CD4-positive, alpha-beta T cell (primary cell): Measurements from ENCODE around the gene ZBTB47. TPM values are rescaled to one million over a fixed set of nuclear protein-coding genes. Genes with fewer than 3 reads are reported as not detected.

Experiments
- ATAC-seq: fragments of 200-7000 bp; cut with Tn5 transposase; one replicate; pipeline ENCODE4 v1.10.0; 2022; ENCODE audit warnings: mild to moderate bottlenecking; ENCODE audit not compliant: poor library complexity
- CTCF ChIA-PET: fragments of 350-600 bp; sonication (Branson Sonifier 250); formaldehyde crosslinking; loops from one replicate; lab custom pipeline; 2021; ENCODE audit warnings: antibody characterized with exemption, inconsistent platforms; lab: Charles Lee
- POLR2A ChIA-PET: fragments of 350-600 bp; sonication (Branson Sonifier 250); formaldehyde crosslinking; loops from one replicate; lab custom pipeline; 2021; ENCODE audit warnings: antibody characterized with exemption, inconsistent platforms; lab: Charles Lee
- DNase-seq, 14 experiments: peaks; one replicate each; pipeline ENCODE4 v3.0.0-alpha.2; 2013 to 2020; ENCODE audit warnings: mixed read lengths in 2 of 14
- H3K27ac ChIP-seq, 2 donors: one replicate each; pipeline versions ENCODE4 v1.5.1 to v1.7.0; 2013; ENCODE audit warnings: low read length in 2 of 2, low read depth in 1 of 2, mild to moderate bottlenecking in 1 of 2
- H3K27me3 ChIP-seq, 2 experiments: 1 replicate in 1 of 2; 2 replicates in 1 of 2; pipeline versions ENCODE4 v1.6.1 to v1.7.0; 2013; ENCODE audit warnings: low read length in 2 of 2, control low read depth in 1 of 2, mild to moderate bottlenecking in 1 of 2, moderate library complexity in 1 of 2; ENCODE audit not compliant: insufficient read depth in 2 of 2, control insufficient read depth in 1 of 2
- H3K36me3 ChIP-seq: one replicate; pipeline ENCODE4 v1.6.1; 2013; ENCODE audit warnings: low read length, control low read depth; ENCODE audit not compliant: insufficient read depth
- H3K4me1 ChIP-seq: one replicate; pipeline ENCODE4 v1.6.1; 2013; ENCODE audit warnings: low read length, control low read depth; ENCODE audit not compliant: insufficient read depth
- H3K4me3 ChIP-seq: one replicate; pipeline ENCODE4 v1.5.1; 2013; ENCODE audit warnings: mild to moderate bottlenecking, low read length, moderate library complexity
- H3K9me3 ChIP-seq, 2 experiments: 1 replicate in 1 of 2; 2 replicates in 1 of 2; pipeline versions ENCODE4 v1.6.1 to v1.7.0; 2013; ENCODE audit warnings: low read length in 2 of 2, mild to moderate bottlenecking in 2 of 2, control low read depth in 1 of 2, moderate library complexity in 1 of 2; ENCODE audit not compliant: control insufficient read depth in 1 of 2, insufficient read depth in 1 of 2
- H3K27ac Mint-ChIP-seq: one replicate; pipeline ENCODE4 v1.8.0; 2020; ENCODE audit warnings: mixed read lengths
- H3K27me3 Mint-ChIP-seq: one replicate; pipeline ENCODE4 v1.8.0; 2021; ENCODE audit warnings: mixed read lengths
- H3K36me3 Mint-ChIP-seq: one replicate; pipeline ENCODE4 v1.8.0; 2021; ENCODE audit warnings: low read depth, mixed read lengths
- H3K4me1 Mint-ChIP-seq: one replicate; pipeline ENCODE4 v1.8.0; 2021; ENCODE audit warnings: low read depth, mixed read lengths
- H3K4me3 Mint-ChIP-seq: one replicate; pipeline ENCODE4 v1.8.0; 2020; ENCODE audit warnings: mild to moderate bottlenecking, mixed read lengths
- H3K9me3 Mint-ChIP-seq: one replicate; pipeline ENCODE4 v1.8.0; 2020; ENCODE audit warnings: mixed read lengths
- CTCF ChIP-seq: fragments of 200-600 bp; IDR thresholded peaks from one replicate; pipeline ENCODE4 v1.8.0; 2022; ENCODE audit warnings: antibody characterized with exemption, mild to moderate bottlenecking
- intact Hi-C, 2 experiments: fragments of 100-400 bp; cut with DNase I in 1 of 2; cut with micrococcal nuclease in 1 of 2; formaldehyde crosslinking; loops; one replicate each; pipeline versions ENCODE4 v1.15.1 to v1.9.0; 2023 to 2025; cut with DNase I, micrococcal nuclease
- total RNA-seq, 174 experiments: library from RNA in 2 of 174; stranded (reverse) in 2 of 174; gene quantifications; one replicate each; pipeline ENCODE4 v1.2.3 and lab custom pipeline; 2021 to 2026

Gene ZBTB47
- total RNA-seq, 2 experiments from 2014 or later, result 0.47 to 0.80 TPM

GRCh38 chr3:42684632-42685362 is 31.3 kb downstream of the ZBTB47 start:
- Mint-ChIP-seq H3K27me3 (peaks cover 55% of the 10 kb centered on the region), H3K4me1 (no peaks in the 10 kb centered on the region), H3K27ac (no peak overlapping the region), H3K9me3 (no peaks in the 10 kb centered on the region), H3K4me3 (no peak overlapping the region), H3K36me3 (no peaks in the 10 kb centered on the region)
- Histone ChIP-seq H3K27ac (no peak overlapping the region), H3K4me3 (no peak overlapping the region), H3K27me3 (peaks cover 0 to 2% of the 10 kb centered on the region in 2 experiments), H3K36me3 (no peaks in the 10 kb centered on the region), H3K4me1 (no peaks in the 10 kb centered on the region), H3K9me3 (no peaks in the 10 kb centered on the region)
- TF ChIP-seq CTCF, result no peak
- DNase-seq (peak in 1 of 14 experiments; percentile 1), ATAC-seq (no peak)
- ChIA-PET CTCF (no interaction called here), POLR2A (no interaction called here)
- intact Hi-C loops, result no loop called here

- no peak for TF ChIP-seq CTCF
- Mint-ChIP-seq H3K4me3 (no peak within 1 kb of the TSS), H3K4me1 (no peaks in the 10 kb centered on the region), H3K36me3 (no peaks in the 10 kb centered on the region), H3K27ac (no peak within 1 kb of the TSS), H3K9me3 (no peaks in the 10 kb centered on the region), H3K27me3 (peaks cover 49% of the 10 kb centered on the region)
- ChIA-PET POLR2A (no interaction called here), CTCF (no interaction called here)
- DNase-seq, result peak in 1 of 14 experiments; percentile 4
- no peak for ATAC-seq
- Histone ChIP-seq H3K4me3 (no peak within 1 kb of the TSS), H3K27me3 (peaks cover 0 to 2% of the 10 kb centered on the region in 2 experiments), H3K27ac (no peak within 1 kb of the TSS), H3K4me1 (no peaks in the 10 kb centered on the region), H3K36me3 (no peaks in the 10 kb centered on the region), H3K9me3 (no peaks in the 10 kb centered on the region)
- intact Hi-C loops, result no loop called here
Observed at GRCh38 chr3:42685363-42685881, 31.9 kb downstream of the ZBTB47 start, which contains the start of gene KLHL40. TSS of gene KLHL40 (plus strand) at chr3:42685537. CDS start at chr3:42685619, 82 bp downstream.

- no peak overlapping the region for H3K4me3 ChIP-seq
- TF ChIP-seq CTCF, result no peak
- ChIA-PET CTCF (no interaction called here), POLR2A (no interaction called here)
- H3K9me3 ChIP-seq, result no peaks in the 10 kb centered on the region
- peaks cover 49% of the 10 kb centered on the region for H3K27me3 Mint-ChIP-seq
- no peak overlapping the region for H3K27ac ChIP-seq
- DNase-seq (peak in 1 of 14 experiments; percentile 3), ATAC-seq (no peak)
- no peaks in the 10 kb centered on the region for H3K9me3 Mint-ChIP-seq
- H3K36me3 ChIP-seq, result no peaks in the 10 kb centered on the region
- H3K27me3 ChIP-seq, result peaks cover 0 to 2% of the 10 kb centered on the region in 2 experiments
- no peaks in the 10 kb centered on the region for H3K4me1 Mint-ChIP-seq
- no peaks in the 10 kb centered on the region for H3K4me1 ChIP-seq
- no peak overlapping the region for H3K4me3 Mint-ChIP-seq
- H3K36me3 Mint-ChIP-seq, result no peaks in the 10 kb centered on the region
- H3K27ac Mint-ChIP-seq, result no peak overlapping the region
- intact Hi-C loops, result no loop called here
Observed at GRCh38 chr3:42685891-42686820, 32.7 kb downstream of the ZBTB47 start.
